ENCODE data around the gene CHPF2.

GRCh38 chr7:151276666-151277590 is 44.6 kb downstream of the CHPF2 start:
- no peak for TF ChIP-seq EZH2 (IDR thresholded peaks at IDR 0.05; ENCODE audit: insufficient read depth, poor library complexity, severe bottlenecking)
- no peak for TF ChIP-seq EZH2phosphoT487 (IDR thresholded peaks at IDR 0.05; ENCODE audit: insufficient read depth, low read depth)
